HG03521 (cell line): ENCODE results near the gene ZFYVE27.

Experiments
- ATAC-seq: cut with Tn5 transposase; IDR thresholded peaks from one replicate; pipeline ENCODE4 v1.9.1; 2021; ENCODE audit warnings: mild to moderate bottlenecking, moderate library complexity; ENCODE audit not compliant: unreplicated experiment

Gene ZFYVE27

DNA sequence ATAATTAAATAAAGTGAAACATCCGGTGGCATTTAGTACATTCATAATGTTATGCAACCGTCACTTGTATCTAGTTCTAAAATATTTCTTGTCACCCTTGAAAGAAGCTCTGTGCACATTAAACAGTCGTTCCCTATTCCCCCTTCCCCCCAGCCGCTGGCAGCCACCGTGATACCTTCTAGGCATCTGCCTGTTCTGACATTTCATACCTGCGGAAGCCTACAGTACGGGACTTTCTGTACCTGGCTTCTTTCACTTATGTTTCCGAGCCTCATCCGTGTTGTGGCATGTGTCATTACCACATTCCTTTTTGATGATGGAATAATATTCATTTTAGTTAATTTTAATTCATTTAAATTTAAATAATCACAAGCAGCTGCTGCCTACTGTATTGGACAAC, 48.8 kb downstream of the ZFYVE27 start:
- ATAC-seq, result no peak

DNA sequence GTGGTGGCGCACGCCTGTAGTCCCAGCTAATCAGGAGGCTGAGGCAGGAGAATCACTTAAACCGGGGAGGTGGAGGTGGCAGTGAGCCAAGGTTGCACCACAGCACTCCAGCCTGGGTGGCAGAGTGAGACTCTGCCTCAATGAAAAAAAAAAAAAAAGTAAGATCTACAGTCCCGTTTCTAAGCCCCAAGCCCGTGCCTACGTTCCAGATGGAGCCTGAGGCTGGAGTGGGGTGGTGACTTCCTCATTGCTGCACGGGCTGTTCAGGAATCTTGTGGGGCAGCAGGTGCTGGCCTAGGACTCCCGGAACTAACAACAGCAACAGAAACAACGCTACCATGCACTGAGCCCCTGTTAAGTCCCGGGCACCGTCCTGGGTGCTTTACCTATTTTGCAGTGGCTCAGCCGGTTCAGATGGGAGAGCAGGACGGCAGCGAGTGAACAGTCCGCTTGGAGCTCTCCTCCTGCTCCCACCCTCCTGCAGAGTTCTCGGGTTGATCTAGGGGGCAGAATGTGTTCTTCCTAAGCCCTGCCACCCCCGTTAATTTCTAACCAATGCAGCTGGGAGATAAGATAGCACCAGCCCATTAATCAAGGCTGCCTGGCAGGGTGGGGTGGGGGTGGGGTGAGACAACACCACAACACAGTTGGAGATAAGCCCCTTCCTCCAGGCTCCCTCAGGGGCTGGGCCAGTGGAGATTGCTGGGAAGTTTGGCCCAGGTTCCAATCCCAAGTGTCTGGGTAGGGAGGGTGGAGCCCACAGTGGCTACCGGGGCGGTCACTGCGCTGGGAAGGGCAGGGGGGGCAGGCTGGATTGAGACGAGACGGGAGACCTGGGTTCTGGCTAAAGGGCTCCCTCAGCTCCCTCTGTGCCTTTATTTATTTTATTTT, 51.9 kb downstream of the ZFYVE27 start:
- no peak for ATAC-seq

DNA sequence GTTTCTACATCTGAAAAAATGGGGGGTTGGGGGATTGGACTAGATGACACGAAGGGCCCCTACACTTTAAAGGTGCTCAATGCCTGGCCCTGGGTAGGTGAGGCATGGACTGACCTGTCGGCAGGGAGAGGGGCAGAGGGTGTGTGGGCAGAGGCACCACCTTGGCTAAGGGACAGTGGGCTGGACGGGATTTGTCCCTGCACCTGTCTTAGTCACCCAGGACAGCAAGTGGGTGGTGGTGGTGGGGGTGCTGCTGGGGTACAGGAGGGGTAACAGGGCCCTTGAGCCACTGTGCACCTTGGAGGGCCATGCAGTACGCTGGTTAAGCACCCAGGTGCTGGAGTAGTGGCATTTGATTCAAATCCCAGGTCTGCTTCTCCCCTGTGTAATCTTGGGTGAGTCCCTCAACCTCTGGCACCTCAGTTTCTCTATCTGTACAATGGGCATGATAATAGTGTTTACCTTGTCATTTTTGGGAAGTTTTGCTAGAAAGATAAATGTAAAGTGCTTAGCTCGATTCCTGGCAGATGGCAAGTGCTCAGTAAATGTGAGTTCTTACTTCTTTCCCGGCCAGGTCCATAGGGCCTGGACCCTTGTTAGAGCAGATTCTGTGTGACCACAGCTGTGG, 53.0 kb downstream of the ZFYVE27 start:
- no peak for ATAC-seq

DNA sequence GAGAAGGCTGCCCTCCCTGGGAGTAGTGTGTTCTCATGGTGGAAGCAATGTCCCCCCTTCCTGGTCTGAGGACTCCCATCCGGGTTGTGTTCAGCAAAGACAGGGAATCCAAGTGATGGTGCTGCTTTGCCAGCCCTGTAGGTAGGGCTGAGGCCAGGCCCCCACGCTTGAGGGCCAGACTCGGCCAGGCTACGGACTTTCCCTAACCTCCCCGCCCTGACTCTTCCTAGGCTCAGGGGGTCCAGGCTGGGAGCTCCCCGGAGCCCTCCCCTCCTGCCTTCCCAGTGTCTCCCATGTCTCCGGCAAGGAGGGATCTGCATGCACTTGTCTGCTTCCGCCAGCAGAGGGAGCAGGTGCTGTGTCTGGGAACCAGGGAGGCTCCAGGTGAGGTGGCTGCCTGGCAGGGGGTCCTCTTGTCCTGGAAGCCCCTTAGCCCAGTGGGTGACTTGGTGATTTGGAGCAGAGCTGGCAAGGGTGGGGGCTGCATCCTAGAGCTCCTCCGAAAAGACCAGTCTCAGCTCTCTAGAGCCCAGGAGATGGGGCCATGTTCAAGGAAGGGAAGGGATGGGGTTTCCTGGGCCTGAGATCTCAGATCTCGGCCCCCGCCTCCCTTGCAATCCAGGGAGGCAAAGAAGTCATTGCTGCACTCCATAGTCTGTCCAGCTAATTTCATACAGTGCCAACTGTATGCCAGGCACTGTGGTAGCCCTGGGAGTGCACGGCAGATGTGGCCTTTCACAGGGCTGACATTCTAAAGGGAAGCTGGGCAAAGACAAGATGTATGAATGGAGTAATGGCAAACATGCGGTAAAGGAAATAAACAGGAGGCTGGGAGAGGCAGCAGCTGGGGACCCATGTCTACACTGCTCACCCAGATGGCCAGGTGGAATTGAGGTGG, 55.1 kb downstream of the ZFYVE27 start:
- peak; percentile 58 for ATAC-seq

DNA sequence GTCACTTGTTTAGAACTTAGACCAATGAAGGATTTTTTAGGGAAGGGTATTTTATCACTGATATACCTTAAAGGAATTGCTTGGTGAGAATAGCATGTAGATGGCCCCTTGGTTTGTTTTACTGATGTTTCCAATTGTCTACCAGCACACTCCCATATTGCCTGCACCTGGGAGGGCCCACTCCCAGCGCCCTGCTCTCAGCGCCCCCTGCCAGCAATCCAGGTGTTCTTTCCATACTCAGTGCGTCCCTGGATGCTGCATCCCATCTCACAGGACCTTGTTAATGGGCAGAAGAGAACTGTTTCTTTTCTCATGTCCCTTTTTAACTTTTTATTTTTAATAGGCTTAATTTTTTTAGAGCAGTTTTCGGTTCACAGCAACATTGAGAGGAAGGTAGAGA, 59.0 kb downstream of the ZFYVE27 start:
- no peak for ATAC-seq

DNA sequence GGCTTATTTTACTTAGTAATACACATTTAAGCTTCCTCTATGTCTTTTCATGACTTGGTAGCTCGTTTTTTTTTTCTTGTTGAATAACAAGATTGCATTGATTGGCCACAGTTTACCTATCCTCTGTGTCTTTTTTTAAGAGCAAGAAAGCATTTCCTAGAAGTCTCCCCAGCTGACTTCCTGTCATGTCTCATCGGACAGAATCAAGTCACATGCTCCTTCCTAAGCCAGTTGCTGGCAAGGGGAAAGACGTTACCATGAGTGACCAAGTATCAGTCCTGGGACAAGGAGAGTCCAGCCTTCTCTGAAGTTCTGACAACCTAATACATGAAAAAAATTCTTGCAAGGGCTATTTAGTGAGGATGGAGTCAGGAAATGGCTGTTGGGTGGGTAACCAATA, 59.7 kb downstream of the ZFYVE27 start:
- no peak for ATAC-seq

DNA sequence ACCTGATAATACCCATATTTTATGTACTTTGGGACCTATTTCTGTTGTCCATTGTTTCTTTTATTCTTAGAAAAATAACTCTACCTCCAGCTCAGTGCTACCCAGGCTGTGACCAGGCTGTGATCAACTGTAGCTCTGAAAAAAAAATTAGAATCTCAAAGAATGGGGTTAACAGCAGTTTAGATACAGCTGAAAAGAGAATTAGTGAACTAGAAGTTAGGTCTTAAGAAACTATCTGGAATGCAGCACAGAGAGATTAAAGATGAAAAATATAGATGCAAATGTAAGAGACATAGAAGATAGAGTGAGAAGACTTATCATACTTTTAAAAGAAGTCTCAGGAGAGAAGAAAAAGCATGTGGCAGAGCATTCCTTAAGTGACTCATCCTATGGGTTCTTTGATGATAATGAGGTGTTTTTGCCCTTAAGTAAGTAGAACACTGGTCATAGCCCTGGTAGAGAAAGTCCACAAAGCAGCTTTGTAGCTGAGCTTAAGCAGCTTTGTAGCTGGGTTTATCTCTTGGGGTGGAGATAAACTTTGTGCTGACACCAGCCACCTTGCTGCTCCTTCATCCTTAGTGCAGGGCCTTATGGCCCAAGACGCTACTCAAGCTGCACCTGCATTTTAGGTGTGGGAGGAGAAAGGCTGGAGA, 62.2 kb downstream of the ZFYVE27 start:
- ATAC-seq, result no peak

DNA sequence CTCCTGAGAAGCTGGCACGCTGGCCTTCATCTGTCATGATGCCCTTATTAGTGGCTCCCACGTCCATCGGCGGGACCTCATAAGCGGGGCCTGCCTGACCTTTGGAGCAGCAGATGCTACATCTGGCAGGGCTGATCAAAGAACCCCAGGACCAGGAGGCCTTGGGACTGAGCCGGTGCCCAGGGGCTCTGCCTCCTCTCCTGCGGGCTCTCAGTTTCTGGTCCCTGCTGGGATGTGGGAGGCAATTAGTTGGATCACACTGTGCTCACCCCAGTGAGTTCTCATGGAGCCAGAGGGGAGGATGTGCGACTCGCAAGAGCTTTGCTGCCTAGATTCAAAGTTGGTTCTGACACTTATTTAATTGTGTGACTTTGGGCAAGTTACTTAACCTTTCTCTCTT, 63.5 kb downstream of the ZFYVE27 start:
- ATAC-seq, result no peak

DNA sequence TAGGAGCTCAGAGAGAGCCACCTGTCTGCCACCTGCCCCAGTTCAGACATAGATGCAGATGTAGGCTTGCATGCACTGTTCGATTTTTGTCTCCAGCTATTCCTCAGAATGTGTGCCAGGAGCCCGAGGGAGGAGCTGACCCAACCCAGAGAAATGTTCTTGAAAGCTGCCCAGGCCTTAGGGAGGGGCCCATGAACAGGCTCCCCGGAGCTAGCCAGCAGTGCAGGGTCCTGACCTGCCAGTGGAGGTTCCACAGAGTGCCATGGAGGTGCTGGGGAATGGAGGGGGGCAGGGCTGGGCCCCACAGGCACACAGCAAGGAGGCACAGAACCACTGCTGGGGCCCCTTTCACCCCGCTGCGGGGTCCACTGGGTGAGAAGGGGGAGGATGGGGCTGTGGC, 64.5 kb downstream of the ZFYVE27 start:
- ATAC-seq, result no peak

DNA sequence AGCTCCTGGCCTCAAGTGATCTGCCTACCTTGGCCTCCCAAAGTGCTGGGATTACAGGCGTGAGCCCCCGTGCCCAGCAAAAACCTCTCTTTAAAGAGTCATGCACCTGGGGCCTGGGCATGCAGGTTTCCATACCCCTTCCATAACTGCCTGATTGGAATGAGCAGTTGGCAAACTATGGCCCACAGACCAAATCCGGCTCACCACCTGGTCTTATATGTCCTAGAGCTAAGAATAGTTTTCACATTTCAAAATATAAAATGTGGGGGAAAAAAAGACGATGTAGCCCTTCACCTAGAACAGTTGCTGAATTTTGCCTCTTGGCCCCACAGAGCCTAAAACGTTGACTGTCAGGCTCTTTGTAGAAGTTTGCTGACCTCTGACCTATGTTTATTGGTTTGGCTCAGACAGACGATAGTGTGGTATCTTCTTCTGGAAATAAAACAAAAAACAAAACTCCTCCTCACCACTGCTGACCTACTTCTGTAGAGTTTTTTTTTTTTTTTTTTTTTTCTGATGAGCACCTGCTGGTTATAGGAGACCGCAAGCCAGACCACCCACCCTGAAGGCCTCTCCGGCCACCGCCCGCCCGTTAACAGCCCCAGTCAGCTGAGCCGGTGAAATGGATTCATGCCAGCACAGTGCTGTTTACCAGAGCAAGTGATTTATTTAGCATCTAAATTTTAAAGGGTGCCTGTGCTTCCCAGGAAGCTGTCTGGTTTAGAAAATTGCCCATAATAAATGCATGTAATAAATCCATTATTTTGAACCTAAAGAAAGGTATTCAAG, 68.4 kb downstream of the ZFYVE27 start:
- ATAC-seq, result no peak

DNA sequence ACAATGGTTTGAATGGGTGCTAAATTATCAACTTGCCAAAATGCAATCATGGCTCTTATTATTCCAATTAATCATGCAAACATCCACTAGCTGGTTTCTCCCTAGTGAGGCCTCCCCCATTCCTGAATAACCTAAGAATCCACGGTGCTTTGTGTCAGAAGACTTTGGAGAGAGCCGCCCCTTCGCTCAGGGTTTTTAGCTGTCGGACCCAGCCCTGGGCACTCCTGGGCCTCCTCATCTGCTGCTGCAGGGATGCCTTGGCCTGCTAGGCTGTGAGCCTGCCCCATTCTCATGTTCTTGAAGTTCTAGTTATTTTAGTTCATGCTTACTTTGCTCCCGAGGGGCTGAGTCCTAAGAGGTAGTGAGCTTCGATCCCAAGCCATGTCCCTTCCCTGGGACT, 69.0 kb downstream of the ZFYVE27 start:
- ATAC-seq, result no peak

DNA sequence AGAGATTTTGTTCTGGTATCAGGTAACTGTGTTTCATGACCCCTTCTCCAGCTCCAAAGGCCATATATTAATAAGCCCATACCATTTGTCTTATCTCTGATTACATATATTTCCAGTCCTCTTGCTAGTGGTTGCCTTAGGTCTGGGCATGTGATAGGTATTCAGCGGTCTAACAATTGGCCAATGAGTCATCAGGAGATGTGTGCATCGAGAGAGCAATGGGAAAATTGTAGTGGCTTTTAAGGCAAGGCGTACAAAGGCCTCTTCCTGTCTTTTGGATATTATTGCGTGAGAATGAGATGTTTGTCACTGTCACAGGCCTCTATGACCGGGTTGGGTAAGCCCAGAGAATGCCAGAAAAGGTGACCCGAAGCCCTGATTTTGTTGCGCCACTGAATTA, 73.5 kb downstream of the ZFYVE27 start:
- ATAC-seq, result no peak
